UCSD-AML1 (cell line): ENCODE results near the gene RRAS2.
A peak's percentile ranks its signal among the peaks of the same experiment; 100 is the strongest.
"Not testable (repeated sequence)": the region's sequence is repeated elsewhere in the genome, so short reads cannot be mapped to it uniquely, and the experiment has no call there.

Experiments used
- DNase-seq: peaks from one replicate; lab custom pipeline; 2025; ENCODE audit not compliant: unreplicated experiment; lab: John Stamatoyannopoulos, UW

Gene RRAS2

GRCh38 chr11:14358729-14359439 lies at the start of gene RRAS2:
RRAS2 (minus strand) TSS chr11:14359183; CDS start chr11:14358870, 313 bp downstream.
- DNase-seq: peak; percentile 69

GRCh38 chr11:14408612-14409011 lies 49.6 kb upstream of the RRAS2 start:
- no peak for DNase-seq

GRCh38 chr11:14406116-14406515 lies 47.1 kb upstream of the RRAS2 start:
- not testable (repeated sequence) for DNase-seq

GRCh38 chr11:14403528-14403927 lies 44.5 kb upstream of the RRAS2 start:
- not testable (repeated sequence) for DNase-seq

GRCh38 chr11:14399087-14399486 lies 40.1 kb upstream of the RRAS2 start:
- DNase-seq: no peak

GRCh38 chr11:14396273-14396672 lies 37.3 kb upstream of the RRAS2 start:
- DNase-seq: no peak

- no peak for DNase-seq
Measured at GRCh38 chr11:14393889-14394288, 34.9 kb upstream of the RRAS2 start.

- no peak for DNase-seq
Measured at GRCh38 chr11:14393129-14393528, 34.1 kb upstream of the RRAS2 start.

- DNase-seq: no peak
Measured at GRCh38 chr11:14390669-14391068, 31.7 kb upstream of the RRAS2 start.

- DNase-seq: no peak
Measured at GRCh38 chr11:14388352-14388751, 29.4 kb upstream of the RRAS2 start.

GRCh38 chr11:14386895-14387480 lies 28.0 kb upstream of the RRAS2 start:
- DNase-seq: no peak

- DNase-seq: no peak
Measured at GRCh38 chr11:14386081-14386480, 27.1 kb upstream of the RRAS2 start.

GRCh38 chr11:14384338-14384737 lies 25.4 kb upstream of the RRAS2 start:
- DNase-seq: no peak

GRCh38 chr11:14381968-14382367 lies 23.0 kb upstream of the RRAS2 start:
- DNase-seq: no peak

- no peak for DNase-seq
Measured at GRCh38 chr11:14380947-14381561, 22.1 kb upstream of the RRAS2 start.

GRCh38 chr11:14380125-14380936 lies 21.3 kb upstream of the RRAS2 start:
- DNase-seq: no peak

GRCh38 chr11:14378171-14378570 lies 19.2 kb upstream of the RRAS2 start:
- DNase-seq: no peak

GRCh38 chr11:14376920-14377319 lies 17.9 kb upstream of the RRAS2 start:
- DNase-seq: no peak

GRCh38 chr11:14374922-14375830 lies 16.2 kb upstream of the RRAS2 start:
- no peak for DNase-seq

GRCh38 chr11:14373941-14374646 lies 15.1 kb upstream of the RRAS2 start:
- no peak for DNase-seq
